Islet precursor cell (in vitro differentiated cells): ENCODE data around the gene CDR2.
A peak's percentile ranks its signal among the peaks of the same experiment; 100 is the strongest.
"Not testable (repeated sequence)": the region's sequence is repeated elsewhere in the genome, so short reads cannot be mapped to it uniquely, and the experiment has no call there.

Source experiments
- DNase-seq: peaks from one replicate; pipeline ENCODE4 v3.0.0-alpha.2; 2018

CDR2 gene

GRCh38 chr16:22301423-22301822, 73.0 kb downstream of the CDR2 start:
- not testable (repeated sequence) for DNase-seq

- DNase-seq, result peak; percentile 81
Observed at GRCh38 chr16:22300427-22301071, 73.9 kb downstream of the CDR2 start.

DNA sequence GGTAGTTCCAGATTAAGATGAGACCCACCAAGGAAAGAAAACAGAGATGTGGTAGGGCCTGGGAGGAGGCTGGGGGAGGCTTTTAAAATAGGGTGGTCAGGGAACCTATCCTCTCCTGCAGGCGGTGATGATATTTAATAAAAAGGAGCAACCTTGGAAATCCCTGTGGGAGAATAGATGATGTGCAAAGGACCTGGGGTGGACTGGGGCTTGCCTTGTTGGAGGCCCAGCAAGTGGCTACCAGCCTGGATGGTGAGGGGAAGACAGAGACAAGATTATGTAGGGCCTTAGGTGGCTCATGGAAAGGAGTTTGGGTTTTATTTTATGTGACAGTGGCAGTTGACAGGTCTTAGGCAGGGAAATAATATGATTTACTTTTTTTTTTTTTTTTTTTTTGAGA, 75.4 kb downstream of the CDR2 start:
- no peak for DNase-seq

DNA sequence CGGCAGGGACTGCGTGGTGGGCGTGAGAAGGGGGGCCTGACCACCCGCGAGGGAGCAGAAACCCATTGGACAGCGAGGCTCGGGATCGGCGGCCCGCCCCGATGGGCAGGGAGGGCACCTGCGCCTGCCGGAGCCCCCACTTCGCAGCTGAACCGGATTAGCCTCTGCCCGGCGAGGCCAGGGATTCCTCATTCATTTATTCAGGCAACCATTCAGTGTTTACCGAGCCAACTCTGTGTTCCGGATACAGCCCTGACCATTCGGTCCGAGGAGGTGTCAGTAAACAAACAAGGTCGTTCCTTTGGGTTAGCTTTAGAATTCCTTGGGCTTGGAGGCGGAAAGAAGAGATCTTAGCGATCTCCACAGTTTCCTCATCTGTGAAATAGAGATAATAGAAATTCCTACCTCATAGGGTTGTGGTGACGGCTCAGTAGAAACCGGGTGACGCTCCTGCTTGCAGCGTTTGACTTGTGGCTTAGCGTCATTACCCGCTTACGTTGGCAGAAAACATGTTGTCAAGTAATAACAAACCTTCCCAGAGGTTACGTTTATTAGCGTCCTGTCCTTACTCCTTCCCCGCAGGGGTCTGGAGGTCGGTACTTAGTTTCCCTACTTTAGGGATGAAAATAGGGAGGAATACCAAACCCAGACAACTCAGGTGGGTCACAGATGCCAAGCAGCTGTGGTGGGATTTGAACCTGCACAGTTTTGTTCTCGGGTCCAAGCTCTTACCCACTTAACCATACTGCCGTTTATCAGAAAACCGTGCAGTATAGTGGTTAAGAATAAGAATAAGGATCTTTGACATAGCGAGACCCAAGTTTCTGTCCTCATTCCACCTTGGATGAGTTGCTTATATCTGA, 76.3 kb downstream of the CDR2 start:
- peak; percentile 87 for DNase-seq

- peak; percentile 99 for DNase-seq
Observed at GRCh38 chr16:22297114-22297870, 77.1 kb downstream of the CDR2 start, which contains the start of gene POLR3E. POLR3E (plus strand) TSS chr16:22297409; CDS start chr16:22302969, 5,560 bp downstream.

- DNase-seq, result no peak
Observed at GRCh38 chr16:22296225-22297113, 78.0 kb downstream of the CDR2 start.
